IMR-90 (cell line): ENCODE results near the gene SDK1. TPM values are rescaled to one million over a fixed set of nuclear protein-coding genes. Genes with fewer than 3 reads are reported as not detected.

Experiments used
- ATAC-seq: fragments of 200-7000 bp; cut with Tn5 transposase; 2 replicates; pipeline ENCODE4 v1.9.1; 2020; ENCODE audit warnings: low read depth, mild to moderate bottlenecking, moderate library complexity
- BruUV-seq: library from RNA; stranded (reverse); fragments of 400-500 nt; replicated peaks from 2 replicates; lab custom pipeline; 2021; lab: Mats Ljungman, UMichigan
- CTCF ChIA-PET: fragments of 300-600 bp; formaldehyde crosslinking; extraction: SDS; loops from one replicate; lab custom pipeline; 2021; ENCODE audit warnings: antibody characterized with exemption; lab: Yijun Ruan, JAX
- POLR2A ChIA-PET: fragments of 300-600 bp; sonication (Branson Sonifier 250); formaldehyde crosslinking; loops from one replicate; lab custom pipeline; 2022; ENCODE audit warnings: antibody characterized with exemption; ENCODE audit not compliant: unreplicated experiment; lab: Charles Lee
- DNase-seq: peaks from one replicate; pipeline ENCODE4 v3.0.0; 2013
- H2AFZ ChIP-seq: replicated peaks from 2 replicates; pipeline ENCODE3; 2013; ENCODE audit warnings: low read length, mild to moderate bottlenecking; ENCODE audit not compliant: poor library complexity
- H2AK5ac ChIP-seq: 2 replicates; pipeline ENCODE4 v1.6.1; 2013; ENCODE audit warnings: low read depth, low read length, inconsistent platforms
- H2AK9ac ChIP-seq: replicated peaks from 2 replicates; pipeline ENCODE3; 2013; ENCODE audit warnings: mild to moderate bottlenecking, low read depth, low read length, moderate library complexity; ENCODE audit not compliant: poor library complexity
- H2BK120ac ChIP-seq: 2 replicates; pipeline ENCODE4 v1.6.1; 2013; ENCODE audit warnings: low read depth, low read length, inconsistent platforms
- H2BK15ac ChIP-seq: 3 replicates; pipeline ENCODE4 v1.6.1; 2013; ENCODE audit warnings: low read depth, low read length, inconsistent platforms
- H2BK20ac ChIP-seq: 2 replicates; pipeline ENCODE4 v1.6.1; 2013; ENCODE audit warnings: low read depth, mild to moderate bottlenecking, inconsistent platforms, low read length, moderate library complexity
- H2BK5ac ChIP-seq: 2 replicates; pipeline ENCODE4 v1.6.1; 2013; ENCODE audit warnings: mild to moderate bottlenecking, low read depth, low read length, inconsistent platforms; ENCODE audit not compliant: poor library complexity, severe bottlenecking
- H3K14ac ChIP-seq: replicated peaks from 2 replicates; pipeline ENCODE4 v1.6.1; 2013; ENCODE audit warnings: low read depth, low read length, inconsistent platforms
- H3K18ac ChIP-seq: 2 replicates; pipeline ENCODE4 v1.6.1; 2013; ENCODE audit warnings: low read depth, low read length, control low read depth
- H3K23ac ChIP-seq: 2 replicates; pipeline ENCODE4 v1.6.1; 2013; ENCODE audit warnings: low read depth, low read length, inconsistent platforms
- H3K27ac ChIP-seq: 2 replicates; pipeline ENCODE4 v1.5.1; 2013; ENCODE audit warnings: mild to moderate bottlenecking, control low read depth, low read length; ENCODE audit not compliant: insufficient read depth
- H3K27me3 ChIP-seq: 2 replicates; pipeline ENCODE4 v1.6.1; 2013; ENCODE audit warnings: low read length; ENCODE audit not compliant: control insufficient read depth, insufficient read depth
- H3K36me3 ChIP-seq: 2 replicates; pipeline ENCODE4 v1.6.1; 2013; ENCODE audit warnings: low read length, mixed read lengths; ENCODE audit not compliant: control insufficient read depth, insufficient read depth
- H3K4ac ChIP-seq: 2 replicates; pipeline ENCODE4 v1.6.1; 2013; ENCODE audit warnings: low read depth, low read length, inconsistent platforms
- H3K4me1 ChIP-seq: 2 replicates; pipeline ENCODE4 v1.6.1; 2013; ENCODE audit warnings: low read length, mixed read lengths; ENCODE audit not compliant: control insufficient read depth, insufficient read depth
- H3K4me2 ChIP-seq: 2 replicates; pipeline ENCODE4 v1.6.1; 2013; ENCODE audit warnings: low read depth, mild to moderate bottlenecking, control low read depth, low read length, moderate library complexity
- H3K4me3 ChIP-seq: 2 replicates; pipeline ENCODE4 v1.5.1; 2013; ENCODE audit warnings: low read depth, mild to moderate bottlenecking, control low read depth, low read length, moderate library complexity; ENCODE audit not compliant: insufficient read depth
- H3K56ac ChIP-seq: 2 replicates; pipeline ENCODE4 v1.6.1; 2013; ENCODE audit warnings: low read length, inconsistent platforms; ENCODE audit not compliant: insufficient read depth; ENCODE audit errors: extremely low read depth
- H3K79me1 ChIP-seq, 2 experiments: 2 replicates each; pipeline ENCODE4 v1.6.1; 2013; ENCODE audit warnings: low read length in 2 of 2, inconsistent platforms in 1 of 2, low read depth in 1 of 2
- H3K9ac ChIP-seq: 2 replicates; pipeline ENCODE4 v1.6.1; 2013; ENCODE audit warnings: low read depth, low read length, control low read depth
- H3K9me1 ChIP-seq: 2 replicates; pipeline ENCODE4 v1.6.1; 2013; ENCODE audit warnings: low read length, inconsistent platforms; ENCODE audit not compliant: insufficient read depth
- H3K9me3 ChIP-seq: 2 replicates; pipeline ENCODE4 v1.6.1; 2013; ENCODE audit warnings: low read length; ENCODE audit not compliant: control insufficient read depth, insufficient read depth
- H4K20me1 ChIP-seq: 2 replicates; pipeline ENCODE4 v1.6.1; 2013; ENCODE audit warnings: low read length, inconsistent platforms; ENCODE audit not compliant: insufficient read depth
- H4K5ac ChIP-seq: 2 replicates; pipeline ENCODE4 v1.6.1; 2013; ENCODE audit warnings: mild to moderate bottlenecking, low read depth, low read length, control low read depth
- H4K8ac ChIP-seq, 2 experiments: 2 replicates each; pipeline ENCODE4 v1.6.1; 2013; ENCODE audit warnings: low read depth in 2 of 2, low read length in 2 of 2, control low read depth in 1 of 2, inconsistent platforms in 1 of 2
- H4K91ac ChIP-seq: 2 replicates; pipeline ENCODE4 v1.6.1; 2013; ENCODE audit warnings: low read depth, low read length, inconsistent platforms; ENCODE audit not compliant: insufficient read depth
- CHD1 ChIP-seq: IDR thresholded peaks from 2 replicates; pipeline ENCODE4 v1.6.1; 2012; ENCODE audit warnings: low read depth, low read length, improper control_type of control experiment
- FOS ChIP-seq: fragments of 150-350 bp; IDR thresholded peaks from 2 replicates; pipeline ENCODE4 v1.6.1; 2016; ENCODE audit warnings: low read depth, low read length
- MAFK ChIP-seq: IDR thresholded peaks from 2 replicates; pipeline ENCODE4 v1.6.1; 2012; ENCODE audit warnings: low read depth, low read length, improper control_type of control experiment
- MXI1 ChIP-seq: IDR thresholded peaks from 2 replicates; pipeline ENCODE4 v1.6.1; 2012; ENCODE audit warnings: low read depth, mild to moderate bottlenecking, low read length, moderate library complexity, borderline replicate concordance
- RAD21 ChIP-seq: IDR thresholded peaks from 2 replicates; pipeline ENCODE4 v1.6.1; 2012; ENCODE audit warnings: low read length, improper control_type of control experiment
- RCOR1 ChIP-seq: IDR thresholded peaks from 2 replicates; pipeline ENCODE4 v1.6.1; 2012; ENCODE audit warnings: mild to moderate bottlenecking, low read length, improper control_type of control experiment; ENCODE audit not compliant: insufficient replicate concordance
- RFX5 ChIP-seq: IDR thresholded peaks from 2 replicates; pipeline ENCODE4 v1.8.0; 2012; ENCODE audit warnings: low read depth, mild to moderate bottlenecking, low read length, moderate library complexity
- SMC3 ChIP-seq: fragments of 150-350 bp; IDR thresholded peaks from 2 replicates; pipeline ENCODE4 v1.6.1; 2016; ENCODE audit warnings: low read depth, mild to moderate bottlenecking, antibody characterized with exemption, low read length, moderate library complexity
- WGBS, 2 experiments: methylation state at CpG; one replicate each; pipeline versions ENCODE4 v1.1.5 to v1.1.7; 2013; ENCODE audit warnings: missing lambda C conversion rate in 2 of 2; ENCODE audit not compliant: insufficient read length in 1 of 2; ENCODE audit errors: extremely low coverage in 2 of 2; 5-methylcytosine and 5-hydroxymethylcytosine counted together
- dilution Hi-C: fragments of 300-500 bp; cut with HindIII; formaldehyde crosslinking; loops from one replicate; pipeline ENCODE4 v1.14.3; 2018; ENCODE audit warnings: low sequenced_read_pairs; ENCODE audit not compliant: unreplicated experiment
- in situ Hi-C: fragments of 300-500 bp; cut with MboI; formaldehyde crosslinking; loops from 3 replicates; pipeline ENCODE4 v1.14.3; 2019; ENCODE audit warnings: low sequenced_read_pairs, inconsistent platforms, mixed read lengths
- intact Hi-C: fragments of 100-400 bp; cut with micrococcal nuclease; formaldehyde crosslinking; loops from 2 replicates; pipeline ENCODE4 v1.10.0; 2022
- polyA plus RNA-seq, 3 experiments: library from polyadenylated mRNA; depleted of rRNA; stranded (reverse); fragments of >200 nt; gene quantifications; 2 replicates each; pipeline ENCODE4 v1.2.3, GENCODE V29; 2012; ENCODE audit warnings: low replicate concordance in 1 of 3
- total RNA-seq: library from RNA; depleted of rRNA; stranded (reverse); fragments of >200 nt; gene quantifications from 2 replicates; pipeline ENCODE4 v1.2.3, GENCODE V29; 2012
- TF ChIP-seq, protein P1 (sequence below): conservative IDR thresholded peaks from 2 replicates; pipeline ENCODE4 v1.5.1; 2012; ENCODE audit warnings: mild to moderate bottlenecking, low read depth, low read length, improper control_type of control experiment
- TF ChIP-seq, protein P2 (sequence below): fragments of 150-350 bp; IDR thresholded peaks from 2 replicates; pipeline ENCODE4 v1.6.1; 2017; ENCODE audit warnings: mild to moderate bottlenecking, antibody characterized with exemption, low read length, low read depth
- TF ChIP-seq, protein P3 (sequence below): fragments of 150-350 bp; IDR thresholded peaks from 2 replicates; pipeline ENCODE4 v1.6.1; 2016; ENCODE audit warnings: low read depth, mild to moderate bottlenecking, low read length, moderate library complexity, borderline replicate concordance

SDK1 gene
- total and polyA plus RNA-seq, 2 of the 4 experiments (the other 2 are of a cell fraction), result 1.5 to 1.6 TPM

DNA sequence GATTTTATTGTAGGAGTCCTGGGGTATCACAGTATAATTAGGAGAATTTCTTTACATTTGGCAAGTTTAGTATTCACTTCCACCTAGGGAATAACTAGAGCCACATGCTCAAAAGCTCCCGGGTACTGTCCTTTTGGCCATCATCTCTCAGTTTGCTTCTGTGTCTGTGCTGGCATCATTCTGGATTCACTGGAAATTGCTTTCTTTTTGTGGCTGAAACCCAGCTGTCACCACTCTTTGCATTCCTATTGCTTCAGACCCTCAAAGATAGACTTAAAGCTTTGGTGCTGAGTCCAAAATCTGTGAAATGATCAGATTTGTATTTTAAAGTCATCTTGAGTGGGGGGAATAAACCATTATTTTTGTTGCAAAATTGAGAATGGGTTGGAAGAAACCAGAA lies 8.9 kb downstream of the SDK1 start:
- Histone ChIP-seq H4K5ac (no peak overlapping the region), H2BK20ac (no peak overlapping the region), H3K18ac (no peak overlapping the region), H3K4me2 (no peak overlapping the region), H3K23ac (no peak overlapping the region), H4K8ac (no peak overlapping the region), H3K9ac (no peak overlapping the region), H2AFZ (no peak overlapping the region), H2AK9ac (no peak overlapping the region), H2AK5ac (no peak overlapping the region), H3K56ac (no peak overlapping the region), H3K36me3 (no peaks in the 10 kb centered on the region), H3K14ac (no peak overlapping the region), H3K79me1 (no peaks in the 10 kb centered on the region), H3K9me3 (no peaks in the 10 kb centered on the region), H3K9me1 (no peaks in the 10 kb centered on the region), H4K20me1 (no peaks in the 10 kb centered on the region), H3K27me3 (peaks cover 2% of the 10 kb centered on the region), H4K91ac (no peak overlapping the region), H2BK15ac (no peak overlapping the region), H2BK5ac (no peak overlapping the region), H2BK120ac (no peak overlapping the region), H3K4me1 (no peaks in the 10 kb centered on the region), H3K4me3 (no peak overlapping the region), H3K4ac (no peak overlapping the region), H3K27ac (no peak overlapping the region)
- intact Hi-C loops (loop anchor here (10.0 kb wide), 2 partner anchors 125 to 355 kb away; no protein-coding TSS in a partner anchor), in situ Hi-C loops (no loop called here), dilution Hi-C loops (no loop called here)
- no CpG with 5 or more reads among the region's 1 CpG for WGBS, 2 experiments
- no peak for DNase-seq
- TF ChIP-seq FOS, result no peak
- no peak for TF ChIP-seq RFX5
- TF ChIP-seq, protein P1, sequence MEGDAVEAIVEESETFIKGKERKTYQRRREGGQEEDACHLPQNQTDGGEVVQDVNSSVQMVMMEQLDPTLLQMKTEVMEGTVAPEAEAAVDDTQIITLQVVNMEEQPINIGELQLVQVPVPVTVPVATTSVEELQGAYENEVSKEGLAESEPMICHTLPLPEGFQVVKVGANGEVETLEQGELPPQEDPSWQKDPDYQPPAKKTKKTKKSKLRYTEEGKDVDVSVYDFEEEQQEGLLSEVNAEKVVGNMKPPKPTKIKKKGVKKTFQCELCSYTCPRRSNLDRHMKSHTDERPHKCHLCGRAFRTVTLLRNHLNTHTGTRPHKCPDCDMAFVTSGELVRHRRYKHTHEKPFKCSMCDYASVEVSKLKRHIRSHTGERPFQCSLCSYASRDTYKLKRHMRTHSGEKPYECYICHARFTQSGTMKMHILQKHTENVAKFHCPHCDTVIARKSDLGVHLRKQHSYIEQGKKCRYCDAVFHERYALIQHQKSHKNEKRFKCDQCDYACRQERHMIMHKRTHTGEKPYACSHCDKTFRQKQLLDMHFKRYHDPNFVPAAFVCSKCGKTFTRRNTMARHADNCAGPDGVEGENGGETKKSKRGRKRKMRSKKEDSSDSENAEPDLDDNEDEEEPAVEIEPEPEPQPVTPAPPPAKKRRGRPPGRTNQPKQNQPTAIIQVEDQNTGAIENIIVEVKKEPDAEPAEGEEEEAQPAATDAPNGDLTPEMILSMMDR, result no peak
- TF ChIP-seq CHD1, result no peak
- TF ChIP-seq RCOR1, result no peak
- TF ChIP-seq MXI1, result no peak
- TF ChIP-seq, protein P2, sequence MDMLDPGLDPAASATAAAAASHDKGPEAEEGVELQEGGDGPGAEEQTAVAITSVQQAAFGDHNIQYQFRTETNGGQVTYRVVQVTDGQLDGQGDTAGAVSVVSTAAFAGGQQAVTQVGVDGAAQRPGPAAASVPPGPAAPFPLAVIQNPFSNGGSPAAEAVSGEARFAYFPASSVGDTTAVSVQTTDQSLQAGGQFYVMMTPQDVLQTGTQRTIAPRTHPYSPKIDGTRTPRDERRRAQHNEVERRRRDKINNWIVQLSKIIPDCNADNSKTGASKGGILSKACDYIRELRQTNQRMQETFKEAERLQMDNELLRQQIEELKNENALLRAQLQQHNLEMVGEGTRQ, result no peak
- no peak for TF ChIP-seq MAFK
- no peak for TF ChIP-seq SMC3
- TF ChIP-seq RAD21, result no peak
- TF ChIP-seq, protein P3, sequence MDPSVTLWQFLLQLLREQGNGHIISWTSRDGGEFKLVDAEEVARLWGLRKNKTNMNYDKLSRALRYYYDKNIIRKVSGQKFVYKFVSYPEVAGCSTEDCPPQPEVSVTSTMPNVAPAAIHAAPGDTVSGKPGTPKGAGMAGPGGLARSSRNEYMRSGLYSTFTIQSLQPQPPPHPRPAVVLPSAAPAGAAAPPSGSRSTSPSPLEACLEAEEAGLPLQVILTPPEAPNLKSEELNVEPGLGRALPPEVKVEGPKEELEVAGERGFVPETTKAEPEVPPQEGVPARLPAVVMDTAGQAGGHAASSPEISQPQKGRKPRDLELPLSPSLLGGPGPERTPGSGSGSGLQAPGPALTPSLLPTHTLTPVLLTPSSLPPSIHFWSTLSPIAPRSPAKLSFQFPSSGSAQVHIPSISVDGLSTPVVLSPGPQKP, result no peak
- BruUV-seq, result no TSS peak
- POLR2A ChIA-PET, result no interaction called here
- ATAC-seq, result no peak
- CTCF ChIA-PET, result no interaction called here
